ENCODE results near the gene PTPRD. TPM values are rescaled to one million over a fixed set of nuclear protein-coding genes. Genes with fewer than 3 reads are reported as not detected.

PTPRD gene
- total and polyA plus RNA-seq, 2 donors (not counting 1 experiment from before 2014, with no cell fraction given): 0.35 to 4.8 TPM

DNA sequence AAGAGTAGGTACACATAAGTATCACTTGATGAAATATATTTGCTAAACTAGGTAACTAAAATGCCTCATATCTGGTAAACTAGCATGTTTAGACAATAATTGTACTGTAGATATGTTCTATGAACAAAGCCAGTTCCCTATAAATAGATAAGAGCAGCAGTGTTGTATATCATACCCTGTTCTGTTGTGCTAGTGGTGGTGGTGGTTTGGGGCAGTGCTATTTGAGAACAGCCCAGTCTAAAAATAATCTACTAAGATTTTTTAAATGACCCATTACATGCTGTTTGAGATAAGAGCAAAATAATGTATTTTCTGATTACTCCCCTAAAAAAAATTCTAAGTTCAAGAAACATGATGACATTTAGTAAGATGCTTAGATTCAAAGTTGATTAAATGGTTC, 1984.0 kb downstream of the PTPRD start:
- Histone ChIP-seq H3K27ac (ENCODE audit: insufficient read depth, low read length) (no peak overlapping the region), H4K20me1 (ENCODE audit: control insufficient read depth, extremely low read depth, insufficient read depth, low read length) (no peaks in the 10 kb centered on the region), H3K9me3 (ENCODE audit: control insufficient read depth, insufficient read depth, low read depth, low read length) (no peaks in the 10 kb centered on the region), H3K4me2 (ENCODE audit: extremely low read depth, insufficient read depth, low read length) (no peak overlapping the region), H3K9ac (ENCODE audit: insufficient read depth, low read length) (no peak overlapping the region), H3K4me3 (replicated peaks in 1 of 4; ENCODE audit: control extremely low read depth in 1 of 4, insufficient read depth in 1 of 4, low read depth in 3 of 4, low read length in 4 of 4) (no peak overlapping the region), H3K79me2 (ENCODE audit: control insufficient read depth, insufficient read depth, low read length) (no peaks in the 10 kb centered on the region), H2AFZ (ENCODE audit: low read length) (no peak overlapping the region), H3K27me3 (ENCODE audit: control insufficient read depth, insufficient read depth, low read length) (no peaks in the 10 kb centered on the region), H3K4me1 (ENCODE audit: control insufficient read depth, extremely low read depth, insufficient read depth, low read length) (no peaks in the 10 kb centered on the region), H3K36me3 (ENCODE audit: control insufficient read depth, insufficient read depth, low read length) (no peaks in the 10 kb centered on the region)
- TF ChIP-seq, protein P1, sequence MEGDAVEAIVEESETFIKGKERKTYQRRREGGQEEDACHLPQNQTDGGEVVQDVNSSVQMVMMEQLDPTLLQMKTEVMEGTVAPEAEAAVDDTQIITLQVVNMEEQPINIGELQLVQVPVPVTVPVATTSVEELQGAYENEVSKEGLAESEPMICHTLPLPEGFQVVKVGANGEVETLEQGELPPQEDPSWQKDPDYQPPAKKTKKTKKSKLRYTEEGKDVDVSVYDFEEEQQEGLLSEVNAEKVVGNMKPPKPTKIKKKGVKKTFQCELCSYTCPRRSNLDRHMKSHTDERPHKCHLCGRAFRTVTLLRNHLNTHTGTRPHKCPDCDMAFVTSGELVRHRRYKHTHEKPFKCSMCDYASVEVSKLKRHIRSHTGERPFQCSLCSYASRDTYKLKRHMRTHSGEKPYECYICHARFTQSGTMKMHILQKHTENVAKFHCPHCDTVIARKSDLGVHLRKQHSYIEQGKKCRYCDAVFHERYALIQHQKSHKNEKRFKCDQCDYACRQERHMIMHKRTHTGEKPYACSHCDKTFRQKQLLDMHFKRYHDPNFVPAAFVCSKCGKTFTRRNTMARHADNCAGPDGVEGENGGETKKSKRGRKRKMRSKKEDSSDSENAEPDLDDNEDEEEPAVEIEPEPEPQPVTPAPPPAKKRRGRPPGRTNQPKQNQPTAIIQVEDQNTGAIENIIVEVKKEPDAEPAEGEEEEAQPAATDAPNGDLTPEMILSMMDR (conservative IDR thresholded peaks at IDR 0.05 in 1 of 2, IDR thresholded peaks at IDR 0.05 in 1 of 2; ENCODE audit: low read depth in 1 of 2, low read length in 2 of 2): no peak
- DNase-seq (ENCODE audit: low read depth in 2 of 2): no peak

DNA sequence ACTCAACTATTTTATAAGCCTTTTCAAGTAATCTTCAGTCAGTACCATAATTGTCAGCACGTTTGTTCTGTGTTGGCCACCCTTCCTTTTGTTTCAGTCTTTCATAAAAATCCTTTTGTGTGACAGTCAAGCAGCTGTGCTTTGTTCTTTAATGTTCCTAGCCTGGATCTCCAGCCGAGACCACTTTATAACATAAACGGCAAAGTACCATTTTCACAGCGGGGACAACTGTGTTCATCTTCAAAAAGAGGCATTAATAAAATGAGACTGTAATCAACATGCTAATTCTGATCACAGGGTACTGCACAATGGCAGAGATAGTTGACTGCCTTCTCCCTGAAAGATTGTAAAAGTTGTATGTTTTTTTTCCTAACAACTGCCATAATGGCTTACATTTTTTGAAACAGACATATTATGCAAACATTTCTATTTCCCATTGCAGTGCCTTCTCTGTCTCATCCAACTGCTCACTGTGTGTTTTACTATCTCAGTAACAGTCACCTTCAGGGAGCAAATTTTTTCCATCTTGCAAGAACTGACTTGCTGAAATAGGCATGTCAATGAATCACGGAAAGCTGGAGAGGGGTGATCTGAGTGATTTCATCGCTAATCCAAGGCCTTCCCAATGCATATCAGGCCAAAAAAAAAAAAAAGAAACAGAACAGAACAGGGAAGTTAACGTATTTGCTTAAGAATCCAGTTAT, 1984.7 kb downstream of the PTPRD start:
- Histone ChIP-seq H3K9me3 (ENCODE audit: control insufficient read depth, insufficient read depth, low read depth, low read length) (no peaks in the 10 kb centered on the region), H3K4me1 (ENCODE audit: control insufficient read depth, extremely low read depth, insufficient read depth, low read length) (no peaks in the 10 kb centered on the region), H4K20me1 (ENCODE audit: control insufficient read depth, extremely low read depth, insufficient read depth, low read length) (no peaks in the 10 kb centered on the region), H3K79me2 (ENCODE audit: control insufficient read depth, insufficient read depth, low read length) (no peaks in the 10 kb centered on the region), H3K4me3 (replicated peaks in 1 of 4; ENCODE audit: control extremely low read depth in 1 of 4, insufficient read depth in 1 of 4, low read depth in 3 of 4, low read length in 4 of 4) (no peak overlapping the region), H3K27me3 (ENCODE audit: control insufficient read depth, insufficient read depth, low read length) (no peaks in the 10 kb centered on the region), H3K9ac (ENCODE audit: insufficient read depth, low read length) (no peak overlapping the region), H2AFZ (ENCODE audit: low read length) (no peak overlapping the region), H3K4me2 (ENCODE audit: extremely low read depth, insufficient read depth, low read length) (no peak overlapping the region), H3K36me3 (ENCODE audit: control insufficient read depth, insufficient read depth, low read length) (no peaks in the 10 kb centered on the region), H3K27ac (ENCODE audit: insufficient read depth, low read length) (no peak overlapping the region)
- TF ChIP-seq EZH2 (IDR thresholded peaks at IDR 0.05; ENCODE audit: low read length, missing control alignments): no peak
- TF ChIP-seq, protein P1 (conservative IDR thresholded peaks at IDR 0.05 in 1 of 2, IDR thresholded peaks at IDR 0.05 in 1 of 2; ENCODE audit: low read depth in 1 of 2, low read length in 2 of 2): no peak
- DNase-seq (ENCODE audit: low read depth in 2 of 2): no peak

DNA sequence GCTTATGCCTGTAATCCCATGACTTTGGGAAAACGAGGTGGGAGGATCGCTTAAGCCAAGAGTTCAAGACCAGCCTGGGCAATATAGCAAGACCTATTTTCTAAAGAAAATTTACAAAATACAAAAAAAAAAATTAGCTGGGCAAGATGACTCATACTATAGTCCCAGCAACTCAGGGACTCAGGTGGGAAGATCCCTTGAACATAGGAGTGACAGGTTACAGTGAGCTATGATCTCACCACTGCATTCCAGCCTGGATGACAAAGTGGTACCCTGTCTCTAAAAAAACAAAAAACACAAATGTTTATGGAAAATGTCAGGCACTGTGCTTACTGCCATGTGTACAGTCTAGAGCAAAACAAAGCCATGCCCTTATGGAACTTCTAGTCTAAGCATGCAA, 1989.9 kb downstream of the PTPRD start:
- no peak for DNase-seq (ENCODE audit: low read depth in 2 of 2)
- Histone ChIP-seq H3K27ac (ENCODE audit: insufficient read depth, low read length) (no peak overlapping the region), H2AFZ (ENCODE audit: low read length) (no peak overlapping the region), H3K4me3 (replicated peaks in 1 of 4; ENCODE audit: control extremely low read depth in 1 of 4, insufficient read depth in 1 of 4, low read depth in 3 of 4, low read length in 4 of 4) (no peak overlapping the region), H3K9me3 (ENCODE audit: control insufficient read depth, insufficient read depth, low read depth, low read length) (no peaks in the 10 kb centered on the region), H3K36me3 (ENCODE audit: control insufficient read depth, insufficient read depth, low read length) (no peaks in the 10 kb centered on the region), H3K4me2 (ENCODE audit: extremely low read depth, insufficient read depth, low read length) (no peak overlapping the region), H3K9ac (ENCODE audit: insufficient read depth, low read length) (no peak overlapping the region), H3K4me1 (ENCODE audit: control insufficient read depth, extremely low read depth, insufficient read depth, low read length) (no peaks in the 10 kb centered on the region), H3K27me3 (ENCODE audit: control insufficient read depth, insufficient read depth, low read length) (no peaks in the 10 kb centered on the region), H4K20me1 (ENCODE audit: control insufficient read depth, extremely low read depth, insufficient read depth, low read length) (no peaks in the 10 kb centered on the region), H3K79me2 (ENCODE audit: control insufficient read depth, insufficient read depth, low read length) (no peaks in the 10 kb centered on the region)
- TF ChIP-seq, protein P1 (conservative IDR thresholded peaks at IDR 0.05 in 1 of 2, IDR thresholded peaks at IDR 0.05 in 1 of 2; ENCODE audit: low read depth in 1 of 2, low read length in 2 of 2): no peak
- no peak for TF ChIP-seq EZH2 (IDR thresholded peaks at IDR 0.05; ENCODE audit: low read length, missing control alignments)

Data from fibroblast of lung (primary cell).